ENCODE data around the gene TPM4. TPM values are rescaled to one million over a fixed set of nuclear protein-coding genes. Genes with fewer than 3 reads are reported as not detected.

The TPM4 gene
- total RNA-seq, 1 donor from 2014 or later: 582 TPM

- H3K9me3 Mint-ChIP-seq: peaks cover 9% of the 10 kb centered on the region
- no peak for TF ChIP-seq CTCF (IDR thresholded peaks at IDR 0.05; ENCODE audit: unreplicated experiment)
- H3K27me3 Mint-ChIP-seq (ENCODE audit: low read depth): no peaks in the 10 kb centered on the region
- no peak overlapping the region for H3K27ac Mint-ChIP-seq
- H3K36me3 Mint-ChIP-seq: no peaks in the 10 kb centered on the region
- no peak overlapping the region for H3K4me3 Mint-ChIP-seq
- H3K4me1 Mint-ChIP-seq: peaks cover 4% of the 10 kb centered on the region
- no peak for DNase-seq (ENCODE audit: low spot score in 2 of 2, unreplicated experiment in 2 of 2)
These were observed 40.5 kb upstream of the TPM4 start for GRCh38 chr19:16035601-16036297.

- Mint-ChIP-seq H3K36me3 (no peaks in the 10 kb centered on the region), H3K4me1 (peaks cover 8% of the 10 kb centered on the region), H3K27me3 (ENCODE audit: low read depth) (no peaks in the 10 kb centered on the region), H3K9me3 (peaks cover 9% of the 10 kb centered on the region), H3K4me3 (no peak overlapping the region), H3K27ac (no peak overlapping the region)
- TF ChIP-seq CTCF (IDR thresholded peaks at IDR 0.05; ENCODE audit: unreplicated experiment): no peak
- no peak for DNase-seq (ENCODE audit: low spot score in 2 of 2, unreplicated experiment in 2 of 2)
These were observed 39.8 kb upstream of the TPM4 start for GRCh38 chr19:16036397-16036925.

- H3K27me3 Mint-ChIP-seq (ENCODE audit: low read depth): peaks cover 4% of the 10 kb centered on the region
- H3K4me1 Mint-ChIP-seq: peaks cover 11% of the 10 kb centered on the region
- no peak for TF ChIP-seq CTCF (IDR thresholded peaks at IDR 0.05; ENCODE audit: unreplicated experiment)
- no peak overlapping the region for H3K27ac Mint-ChIP-seq
- no peak for DNase-seq (ENCODE audit: low spot score in 2 of 2, unreplicated experiment in 2 of 2)
- H3K36me3 Mint-ChIP-seq: no peaks in the 10 kb centered on the region
- H3K9me3 Mint-ChIP-seq: peaks cover 8% of the 10 kb centered on the region
- H3K4me3 Mint-ChIP-seq: no peak overlapping the region
These were observed 39.4 kb upstream of the TPM4 start for GRCh38 chr19:16036941-16037340.

GRCh38 chr19:16037424-16038195 lies 38.7 kb upstream of the TPM4 start:
- H3K27me3 Mint-ChIP-seq (ENCODE audit: low read depth): peaks cover 7% of the 10 kb centered on the region
- H3K4me3 Mint-ChIP-seq: no peak overlapping the region
- H3K4me1 Mint-ChIP-seq: peaks cover 11% of the 10 kb centered on the region
- no peak for DNase-seq (ENCODE audit: low spot score in 2 of 2, unreplicated experiment in 2 of 2)
- no peak for TF ChIP-seq CTCF (IDR thresholded peaks at IDR 0.05; ENCODE audit: unreplicated experiment)
- H3K36me3 Mint-ChIP-seq: no peaks in the 10 kb centered on the region
- H3K27ac Mint-ChIP-seq: no peak overlapping the region
- H3K9me3 Mint-ChIP-seq: peaks cover 4% of the 10 kb centered on the region

GRCh38 chr19:16038196-16038695 lies 38.0 kb upstream of the TPM4 start:
- Mint-ChIP-seq H3K27me3 (ENCODE audit: low read depth) (peaks cover 12% of the 10 kb centered on the region), H3K4me3 (no peak overlapping the region), H3K9me3 (peaks cover 4% of the 10 kb centered on the region), H3K27ac (no peak overlapping the region), H3K36me3 (no peaks in the 10 kb centered on the region), H3K4me1 (peaks cover 11% of the 10 kb centered on the region)
- TF ChIP-seq CTCF (IDR thresholded peaks at IDR 0.05; ENCODE audit: unreplicated experiment): no peak
- DNase-seq (ENCODE audit: low spot score in 2 of 2, unreplicated experiment in 2 of 2): no peak
